ENCODE measurements around the gene AIFM2. TPM values are rescaled to one million over a fixed set of nuclear protein-coding genes. Genes with fewer than 3 reads are reported as not detected.

AIFM2 gene
- total and polyA plus RNA-seq, 2 donors (not counting 1 experiment from before 2014, with no cell fraction given): 11.1 to 15.5 TPM

DNA sequence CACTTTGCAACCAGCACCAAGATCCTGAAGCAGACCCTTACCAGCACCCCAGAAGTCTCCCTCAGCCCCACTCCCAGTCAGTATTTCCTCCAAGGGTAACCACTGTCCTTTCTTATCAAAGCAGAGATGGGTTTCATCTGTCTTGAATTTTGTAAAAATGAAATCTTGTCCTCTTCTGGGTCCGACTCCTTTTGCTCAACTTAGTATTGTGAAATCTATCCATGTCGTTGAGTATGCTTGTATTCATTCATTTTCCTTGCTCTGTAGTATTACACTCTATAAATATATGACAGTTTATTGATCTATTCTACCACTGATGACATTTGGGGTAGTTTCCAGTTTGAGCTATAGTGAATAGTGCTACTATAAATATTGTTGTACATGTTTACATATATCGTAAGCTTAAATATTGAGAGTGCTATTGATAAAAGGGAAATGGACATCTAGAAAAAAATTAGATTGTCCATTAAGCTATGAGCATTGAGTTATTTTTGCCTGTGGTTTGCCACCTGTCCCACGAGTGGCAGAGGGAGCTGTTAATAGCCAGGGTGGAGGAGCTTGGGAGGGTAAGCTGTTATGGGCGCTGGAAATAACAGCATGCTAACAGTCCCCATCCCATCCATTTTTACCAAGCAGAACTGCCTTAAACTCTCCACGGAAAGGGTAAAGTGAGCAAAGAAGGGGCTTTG lies 36.5 kb downstream of the AIFM2 start:
- no peak overlapping the region for H3K9ac ChIP-seq (ENCODE audit: insufficient read depth, low read length)
- DNase-seq (ENCODE audit: low read depth in 2 of 2): no peak
- H3K79me2 ChIP-seq (ENCODE audit: control insufficient read depth, insufficient read depth, low read length): no peaks in the 10 kb centered on the region
- no peak for TF ChIP-seq EZH2 (IDR thresholded peaks at IDR 0.05; ENCODE audit: low read length, missing control alignments)
- TF ChIP-seq, protein P1, sequence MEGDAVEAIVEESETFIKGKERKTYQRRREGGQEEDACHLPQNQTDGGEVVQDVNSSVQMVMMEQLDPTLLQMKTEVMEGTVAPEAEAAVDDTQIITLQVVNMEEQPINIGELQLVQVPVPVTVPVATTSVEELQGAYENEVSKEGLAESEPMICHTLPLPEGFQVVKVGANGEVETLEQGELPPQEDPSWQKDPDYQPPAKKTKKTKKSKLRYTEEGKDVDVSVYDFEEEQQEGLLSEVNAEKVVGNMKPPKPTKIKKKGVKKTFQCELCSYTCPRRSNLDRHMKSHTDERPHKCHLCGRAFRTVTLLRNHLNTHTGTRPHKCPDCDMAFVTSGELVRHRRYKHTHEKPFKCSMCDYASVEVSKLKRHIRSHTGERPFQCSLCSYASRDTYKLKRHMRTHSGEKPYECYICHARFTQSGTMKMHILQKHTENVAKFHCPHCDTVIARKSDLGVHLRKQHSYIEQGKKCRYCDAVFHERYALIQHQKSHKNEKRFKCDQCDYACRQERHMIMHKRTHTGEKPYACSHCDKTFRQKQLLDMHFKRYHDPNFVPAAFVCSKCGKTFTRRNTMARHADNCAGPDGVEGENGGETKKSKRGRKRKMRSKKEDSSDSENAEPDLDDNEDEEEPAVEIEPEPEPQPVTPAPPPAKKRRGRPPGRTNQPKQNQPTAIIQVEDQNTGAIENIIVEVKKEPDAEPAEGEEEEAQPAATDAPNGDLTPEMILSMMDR (conservative IDR thresholded peaks at IDR 0.05 in 1 of 2, IDR thresholded peaks at IDR 0.05 in 1 of 2; ENCODE audit: low read depth in 1 of 2, low read length in 2 of 2): no peak
- H3K4me1 ChIP-seq (ENCODE audit: control insufficient read depth, extremely low read depth, insufficient read depth, low read length): no peaks in the 10 kb centered on the region
- H3K27ac ChIP-seq (ENCODE audit: insufficient read depth, low read length): no peak overlapping the region
- H4K20me1 ChIP-seq (ENCODE audit: control insufficient read depth, extremely low read depth, insufficient read depth, low read length): no peaks in the 10 kb centered on the region
- no peaks in the 10 kb centered on the region for H3K9me3 ChIP-seq (ENCODE audit: control insufficient read depth, insufficient read depth, low read depth, low read length)
- no peak overlapping the region for H3K4me2 ChIP-seq (ENCODE audit: extremely low read depth, insufficient read depth, low read length)
- H2AFZ ChIP-seq (ENCODE audit: low read length): no peak overlapping the region
- no peaks in the 10 kb centered on the region for H3K27me3 ChIP-seq (ENCODE audit: control insufficient read depth, insufficient read depth, low read length)
- no peaks in the 10 kb centered on the region for H3K36me3 ChIP-seq (ENCODE audit: control insufficient read depth, insufficient read depth, low read length)
- no peak overlapping the region for H3K4me3 ChIP-seq (replicated peaks in 1 of 4; ENCODE audit: control extremely low read depth in 1 of 4, insufficient read depth in 1 of 4, low read depth in 3 of 4, low read length in 4 of 4)

DNA sequence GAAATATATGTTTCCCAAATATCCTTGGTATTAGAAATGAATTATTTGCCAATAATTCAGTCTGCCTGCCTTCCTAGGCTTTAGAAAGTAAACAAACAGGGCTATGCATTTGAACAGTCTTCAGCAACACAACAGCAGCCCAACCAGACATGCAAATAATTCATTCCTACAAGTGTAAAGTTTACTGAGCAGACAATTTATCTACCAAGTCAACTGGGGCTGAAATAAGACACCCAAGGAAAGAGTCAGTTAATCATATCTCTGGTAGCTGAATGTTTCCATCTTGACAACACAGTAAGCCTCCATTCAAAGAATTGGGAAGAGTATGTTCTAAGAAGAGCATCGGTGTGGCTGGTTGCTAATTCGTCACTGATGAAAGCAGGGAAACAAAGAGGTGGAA lies 38.4 kb downstream of the AIFM2 start:
- Histone ChIP-seq H3K27ac (ENCODE audit: insufficient read depth, low read length) (no peak overlapping the region), H3K9ac (ENCODE audit: insufficient read depth, low read length) (no peak overlapping the region), H3K4me3 (replicated peaks in 1 of 4; ENCODE audit: control extremely low read depth in 1 of 4, insufficient read depth in 1 of 4, low read depth in 3 of 4, low read length in 4 of 4) (no peak overlapping the region), H4K20me1 (ENCODE audit: control insufficient read depth, extremely low read depth, insufficient read depth, low read length) (no peaks in the 10 kb centered on the region), H2AFZ (ENCODE audit: low read length) (no peak overlapping the region), H3K9me3 (ENCODE audit: control insufficient read depth, insufficient read depth, low read depth, low read length) (no peaks in the 10 kb centered on the region), H3K4me2 (ENCODE audit: extremely low read depth, insufficient read depth, low read length) (no peak overlapping the region), H3K27me3 (ENCODE audit: control insufficient read depth, insufficient read depth, low read length) (no peaks in the 10 kb centered on the region), H3K36me3 (ENCODE audit: control insufficient read depth, insufficient read depth, low read length) (no peaks in the 10 kb centered on the region), H3K79me2 (ENCODE audit: control insufficient read depth, insufficient read depth, low read length) (no peaks in the 10 kb centered on the region), H3K4me1 (ENCODE audit: control insufficient read depth, extremely low read depth, insufficient read depth, low read length) (no peaks in the 10 kb centered on the region)
- no peak for DNase-seq (ENCODE audit: low read depth in 2 of 2)
- TF ChIP-seq EZH2 (IDR thresholded peaks at IDR 0.05; ENCODE audit: low read length, missing control alignments): no peak
- TF ChIP-seq, protein P1 (conservative IDR thresholded peaks at IDR 0.05 in 1 of 2, IDR thresholded peaks at IDR 0.05 in 1 of 2; ENCODE audit: low read depth in 1 of 2, low read length in 2 of 2): no peak

DNA sequence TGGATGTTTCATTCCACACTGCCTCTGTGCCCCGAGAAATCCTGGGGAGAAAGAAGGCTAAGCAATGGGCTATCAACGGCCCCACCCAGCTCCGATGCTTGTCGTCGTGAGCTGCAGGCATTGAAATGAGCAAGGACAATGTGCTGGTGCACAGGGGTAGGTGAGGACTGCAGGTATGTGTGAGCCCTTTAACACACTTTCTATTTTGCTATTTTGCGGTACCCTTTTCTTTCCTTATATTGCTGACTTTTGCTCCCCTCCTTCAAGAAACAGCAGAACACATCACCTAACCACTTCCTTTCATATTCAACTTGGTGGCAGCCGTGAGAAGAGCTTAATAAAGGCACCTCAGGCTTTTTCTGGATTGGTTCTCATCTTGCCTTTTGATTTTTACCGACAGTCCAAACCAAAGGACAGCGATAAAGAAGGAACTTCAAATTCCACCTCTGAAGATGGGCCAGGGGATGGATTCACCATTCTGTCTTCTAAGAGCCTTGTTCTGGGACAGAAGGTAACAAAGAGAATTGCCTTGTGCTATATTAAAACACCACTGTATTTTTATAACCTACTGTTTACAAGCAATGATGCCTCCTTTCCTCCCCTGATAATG lies 39.2 kb downstream of the AIFM2 start:
- H3K27ac ChIP-seq (ENCODE audit: insufficient read depth, low read length): no peak overlapping the region
- TF ChIP-seq, protein P1 (conservative IDR thresholded peaks at IDR 0.05 in 1 of 2, IDR thresholded peaks at IDR 0.05 in 1 of 2; ENCODE audit: low read depth in 1 of 2, low read length in 2 of 2): no peak
- no peak for TF ChIP-seq EZH2 (IDR thresholded peaks at IDR 0.05; ENCODE audit: low read length, missing control alignments)
- H3K9me3 ChIP-seq (ENCODE audit: control insufficient read depth, insufficient read depth, low read depth, low read length): no peaks in the 10 kb centered on the region
- no peaks in the 10 kb centered on the region for H3K4me1 ChIP-seq (ENCODE audit: control insufficient read depth, extremely low read depth, insufficient read depth, low read length)
- no peaks in the 10 kb centered on the region for H3K27me3 ChIP-seq (ENCODE audit: control insufficient read depth, insufficient read depth, low read length)
- no peak overlapping the region for H2AFZ ChIP-seq (ENCODE audit: low read length)
- H4K20me1 ChIP-seq (ENCODE audit: control insufficient read depth, extremely low read depth, insufficient read depth, low read length): no peaks in the 10 kb centered on the region
- H3K9ac ChIP-seq (ENCODE audit: insufficient read depth, low read length): no peak overlapping the region
- no peak for DNase-seq (ENCODE audit: low read depth in 2 of 2)
- no peaks in the 10 kb centered on the region for H3K79me2 ChIP-seq (ENCODE audit: control insufficient read depth, insufficient read depth, low read length)
- H3K4me3 ChIP-seq (replicated peaks in 1 of 4; ENCODE audit: control extremely low read depth in 1 of 4, insufficient read depth in 1 of 4, low read depth in 3 of 4, low read length in 4 of 4): no peak overlapping the region
- no peaks in the 10 kb centered on the region for H3K36me3 ChIP-seq (ENCODE audit: control insufficient read depth, insufficient read depth, low read length)
- no peak overlapping the region for H3K4me2 ChIP-seq (ENCODE audit: extremely low read depth, insufficient read depth, low read length)
